Measurements from ENCODE around the gene NAA20.

DNA sequence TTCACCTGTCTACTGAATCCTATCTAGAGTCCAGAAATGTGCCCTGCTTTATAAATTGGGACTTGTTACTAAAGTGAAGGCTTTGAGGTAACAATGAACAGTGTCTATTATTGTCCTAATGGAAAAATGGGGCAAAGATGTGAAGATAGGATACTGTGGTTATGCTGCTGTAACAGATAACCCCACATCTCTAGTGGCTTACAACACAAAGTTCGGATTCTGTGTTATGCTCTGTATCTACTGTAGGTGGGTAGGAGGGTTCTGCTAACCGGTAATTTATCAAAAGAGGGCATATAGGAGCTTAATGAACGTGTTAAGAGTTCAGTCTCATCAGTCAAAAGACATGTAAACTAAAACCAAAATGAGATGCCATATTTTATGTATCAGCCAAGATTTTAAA, 6.2 kb downstream of the NAA20 start:
- TF ChIP-seq, protein P1, sequence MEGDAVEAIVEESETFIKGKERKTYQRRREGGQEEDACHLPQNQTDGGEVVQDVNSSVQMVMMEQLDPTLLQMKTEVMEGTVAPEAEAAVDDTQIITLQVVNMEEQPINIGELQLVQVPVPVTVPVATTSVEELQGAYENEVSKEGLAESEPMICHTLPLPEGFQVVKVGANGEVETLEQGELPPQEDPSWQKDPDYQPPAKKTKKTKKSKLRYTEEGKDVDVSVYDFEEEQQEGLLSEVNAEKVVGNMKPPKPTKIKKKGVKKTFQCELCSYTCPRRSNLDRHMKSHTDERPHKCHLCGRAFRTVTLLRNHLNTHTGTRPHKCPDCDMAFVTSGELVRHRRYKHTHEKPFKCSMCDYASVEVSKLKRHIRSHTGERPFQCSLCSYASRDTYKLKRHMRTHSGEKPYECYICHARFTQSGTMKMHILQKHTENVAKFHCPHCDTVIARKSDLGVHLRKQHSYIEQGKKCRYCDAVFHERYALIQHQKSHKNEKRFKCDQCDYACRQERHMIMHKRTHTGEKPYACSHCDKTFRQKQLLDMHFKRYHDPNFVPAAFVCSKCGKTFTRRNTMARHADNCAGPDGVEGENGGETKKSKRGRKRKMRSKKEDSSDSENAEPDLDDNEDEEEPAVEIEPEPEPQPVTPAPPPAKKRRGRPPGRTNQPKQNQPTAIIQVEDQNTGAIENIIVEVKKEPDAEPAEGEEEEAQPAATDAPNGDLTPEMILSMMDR (IDR thresholded peaks at IDR 0.05): no peak
- TF ChIP-seq POLR2A (IDR thresholded peaks at IDR 0.05) (no peak), POLR2AphosphoS5 (IDR thresholded peaks at IDR 0.05) (no peak)

Data from upper lobe of left lung (tissue), 4 donors.